IPS-NIHi7 (cell line): ENCODE results near the gene KRTAP4-9.
"Not testable (repeated sequence)": the region's sequence is repeated elsewhere in the genome, so short reads cannot be mapped to it uniquely, and the experiment has no call there.

Source experiments
- DNase-seq: peaks from one replicate; pipeline ENCODE4 v3.0.0; 2012; ENCODE audit warnings: mixed read lengths; ENCODE audit errors: extremely low spot score

The KRTAP4-9 gene

DNA sequence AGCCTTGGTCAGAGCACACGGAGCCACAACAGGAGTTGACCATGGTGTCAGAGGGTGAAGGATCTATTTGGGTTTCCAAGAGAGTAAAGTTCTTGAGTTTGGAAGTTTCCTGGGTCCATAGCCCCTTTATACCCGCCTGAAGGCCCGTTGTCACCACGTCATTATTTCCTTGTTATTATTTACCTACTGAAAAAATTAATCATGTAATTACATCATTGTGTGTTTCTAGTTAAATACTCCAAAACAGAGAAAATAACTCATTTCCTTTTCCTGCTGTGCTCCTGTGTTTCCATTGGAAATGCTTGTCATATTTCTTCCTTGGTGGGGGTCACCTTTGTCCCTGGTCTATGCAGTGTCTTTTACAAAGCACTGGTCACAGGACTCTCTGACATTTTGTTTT is 7.1 kb upstream of the KRTAP4-9 start, which contains the start of gene KRTAP4-8:
Gene KRTAP4-8, minus strand, starts transcription at position 101 of the 400 bp plus-strand sequence. Its CDS starts 58 bp downstream, at position 43.
- no peak for DNase-seq

DNA sequence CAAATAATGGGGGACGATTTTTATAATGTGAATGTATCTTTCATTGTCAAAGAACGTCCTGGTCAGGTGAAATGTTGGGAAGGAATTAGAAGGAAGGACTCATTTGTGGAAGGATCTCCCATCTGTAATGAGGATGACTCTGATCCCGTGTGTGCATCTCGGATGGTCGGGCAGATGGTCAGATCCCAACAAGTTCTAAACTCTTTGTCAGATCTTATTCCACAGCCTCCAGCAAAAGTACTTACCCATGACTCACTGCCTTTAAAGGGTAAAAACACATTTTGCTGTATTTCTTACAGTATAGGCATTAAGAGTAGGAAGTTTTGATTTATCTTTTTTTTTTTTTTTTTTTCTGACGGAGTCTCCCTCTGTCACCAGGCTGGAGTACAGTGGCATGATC is 6.7 kb upstream of the KRTAP4-9 start:
- no peak for DNase-seq

DNA sequence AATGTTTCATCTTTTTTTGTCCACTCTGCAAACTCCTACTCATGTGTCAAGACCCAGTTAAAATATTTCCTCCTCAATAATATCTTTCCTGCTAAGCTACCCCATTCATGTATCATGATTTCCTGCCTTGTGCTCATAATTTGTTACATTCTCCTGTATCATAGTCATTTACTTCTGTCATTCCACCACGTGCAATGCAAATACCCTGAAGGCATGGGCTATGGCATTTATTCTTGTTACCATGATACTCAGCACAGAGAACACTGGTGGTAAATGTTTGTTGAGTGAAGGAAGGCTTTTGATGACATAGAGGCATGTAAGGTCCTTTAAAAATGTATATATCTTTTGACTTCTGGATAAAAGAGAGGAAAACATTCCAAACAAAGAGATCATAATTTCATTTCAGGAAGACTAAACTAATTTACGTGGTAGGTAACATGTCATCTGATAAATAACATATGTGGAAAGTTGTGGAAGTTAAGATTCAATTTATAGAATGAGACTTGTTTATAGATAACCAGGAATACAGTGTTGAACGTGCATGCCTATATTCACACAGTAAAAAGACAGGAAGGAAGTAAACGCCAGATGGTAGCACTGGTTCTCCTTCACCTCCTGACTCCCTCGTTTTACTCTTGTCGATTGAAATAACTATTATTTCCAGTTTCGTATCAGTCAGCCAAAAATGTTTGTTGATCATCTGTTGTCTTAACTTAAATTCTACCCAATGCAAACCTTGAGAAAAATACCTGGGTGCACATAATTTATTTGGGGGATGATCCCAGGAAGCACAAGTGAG is 5.3 kb upstream of the KRTAP4-9 start:
- DNase-seq = not testable (repeated sequence)

DNA sequence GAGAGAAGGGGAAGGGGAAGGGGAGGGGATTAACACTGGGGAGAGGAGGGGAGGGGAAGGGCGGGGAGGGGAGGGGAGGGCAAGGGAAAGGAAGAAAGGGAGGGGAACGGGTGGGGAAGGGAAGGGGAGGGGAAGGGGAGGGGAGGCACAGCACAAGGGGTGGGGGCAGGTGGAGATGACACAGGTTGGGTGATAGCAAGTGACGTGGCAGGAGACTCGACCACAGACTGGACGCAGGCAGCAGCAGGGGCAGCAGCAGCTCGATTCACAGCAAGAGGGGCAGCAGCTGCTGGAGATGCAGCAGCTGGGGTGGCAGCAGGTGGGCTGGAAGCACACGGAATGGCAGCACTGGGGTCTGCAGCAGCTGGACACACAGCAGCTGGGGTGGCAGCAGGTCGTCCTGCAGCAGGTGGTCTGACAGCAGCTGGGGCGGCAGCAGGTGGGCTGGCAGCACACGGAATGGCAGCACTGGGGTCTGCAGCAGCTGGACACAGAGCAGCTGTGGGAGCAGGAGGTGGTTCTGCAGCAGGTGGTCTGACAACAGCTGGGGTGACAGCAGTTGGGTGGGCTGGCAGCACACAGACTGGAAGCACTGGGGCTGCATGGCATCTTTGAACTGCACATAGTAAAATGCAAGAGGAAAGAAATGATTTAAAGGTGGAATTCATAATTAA is 3.5 kb upstream of the KRTAP4-9 start, which contains the start of gene KRTAP4-16:
Gene KRTAP4-16, minus strand, starts transcription at position 624 of the 674 bp plus-strand sequence. Its CDS starts 0 bp downstream, at position 624.
- DNase-seq = no peak

DNA sequence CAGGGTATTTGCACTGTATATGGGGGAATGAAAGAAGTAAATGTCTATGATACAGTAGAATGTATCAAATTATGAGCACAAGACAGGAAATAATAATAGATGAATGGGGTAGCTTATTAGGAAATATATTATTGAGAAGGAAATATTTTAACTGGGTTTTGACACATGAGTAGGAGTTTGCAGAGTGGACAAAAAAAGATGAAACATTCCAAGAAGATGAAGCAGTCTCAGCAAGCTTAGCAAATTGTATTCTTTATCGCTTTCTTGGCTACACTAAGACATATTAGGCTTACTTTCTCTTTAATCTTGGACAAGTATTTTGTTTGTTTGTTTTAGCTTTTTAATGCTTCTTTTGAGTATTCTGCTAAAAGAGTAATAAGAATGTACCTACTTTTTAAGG is 1.3 kb upstream of the KRTAP4-9 start:
- DNase-seq = no peak

DNA sequence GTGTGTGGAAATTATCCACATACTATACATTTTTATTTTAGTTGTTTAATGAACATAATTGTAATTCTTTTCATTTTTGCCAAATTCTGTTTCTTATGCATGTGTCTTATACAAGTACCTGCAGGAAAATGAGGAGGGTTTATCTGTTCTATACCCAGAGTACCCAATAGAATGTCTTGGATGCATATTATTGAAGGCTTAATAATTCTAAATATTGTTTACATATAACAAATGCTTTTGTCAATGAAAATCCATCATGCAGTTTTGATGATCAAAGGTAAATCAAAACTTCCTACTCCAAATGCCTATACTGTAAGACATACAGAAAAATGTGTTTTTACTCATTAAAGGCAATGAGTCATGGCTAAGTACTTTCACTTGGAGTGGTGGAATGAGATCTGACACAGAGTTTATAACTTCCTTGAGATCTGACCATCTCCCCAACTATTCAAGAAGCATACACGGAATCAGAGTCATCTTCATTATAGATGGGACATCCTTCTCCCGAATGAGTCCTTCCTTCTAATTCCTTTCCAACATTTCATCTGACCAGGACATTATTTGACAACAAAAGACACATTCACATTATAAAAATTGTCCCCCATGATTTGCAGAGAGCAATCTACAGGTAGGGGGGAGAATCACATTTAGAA is 677 bp upstream of the KRTAP4-9 start:
- DNase-seq = not testable (repeated sequence)

DNA sequence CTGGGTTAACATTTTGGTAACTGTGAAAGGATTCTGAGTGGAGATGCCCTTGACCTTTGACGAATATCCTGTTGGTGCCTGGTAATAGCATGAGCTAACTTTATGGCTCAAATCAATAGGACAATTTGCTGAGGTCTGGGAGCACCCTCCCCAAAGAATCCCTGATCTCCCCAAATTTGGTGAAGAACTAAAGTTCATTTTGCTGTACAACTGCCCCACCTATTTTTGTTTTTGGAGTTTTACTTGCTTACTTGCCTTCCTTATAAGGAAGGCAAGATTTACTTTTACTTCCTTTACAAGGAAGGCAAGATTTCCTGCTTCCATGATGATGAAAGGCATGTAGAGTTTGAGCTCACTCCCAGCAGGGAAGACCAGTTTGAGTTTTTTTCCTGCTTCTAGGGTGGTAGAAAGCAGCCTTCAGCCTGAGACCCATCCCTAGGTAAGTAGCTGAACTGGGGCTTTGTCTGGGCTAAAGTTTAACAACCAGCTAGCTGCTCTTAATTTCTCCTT is 2.8 kb downstream of the KRTAP4-9 start:
- no peak for DNase-seq

DNA sequence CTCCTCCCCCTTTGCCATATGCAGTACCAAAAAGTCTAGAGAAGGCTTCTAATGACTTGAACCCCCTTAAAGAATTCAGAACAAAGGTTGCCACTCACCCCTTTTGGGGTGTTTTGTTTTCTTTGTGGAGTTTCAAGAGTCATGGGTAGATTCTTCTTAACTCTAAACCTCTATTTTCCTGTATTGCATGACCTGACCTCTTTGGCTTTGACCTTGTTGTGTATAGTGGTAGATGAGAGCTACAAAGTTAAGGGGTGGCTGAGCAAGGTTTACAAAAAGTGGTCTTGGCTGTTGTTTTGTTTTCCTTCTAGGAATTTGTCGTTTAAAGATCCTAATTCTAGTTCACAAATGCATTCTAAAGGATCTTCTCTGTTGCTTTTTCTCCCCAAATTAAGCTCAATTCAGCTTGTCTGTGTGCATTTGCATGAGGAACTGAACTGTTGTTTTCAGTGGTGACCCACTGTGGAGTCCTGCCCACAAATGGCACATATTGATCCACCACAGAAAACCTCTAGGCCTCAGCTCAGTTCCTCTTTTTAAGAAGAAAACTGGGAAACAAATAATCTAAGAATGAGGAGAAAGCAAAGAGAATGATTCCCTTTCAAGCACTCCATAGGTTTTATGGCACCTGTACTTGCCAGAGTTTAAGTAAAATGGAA is 3.7 kb downstream of the KRTAP4-9 start:
- not testable (repeated sequence) for DNase-seq

DNA sequence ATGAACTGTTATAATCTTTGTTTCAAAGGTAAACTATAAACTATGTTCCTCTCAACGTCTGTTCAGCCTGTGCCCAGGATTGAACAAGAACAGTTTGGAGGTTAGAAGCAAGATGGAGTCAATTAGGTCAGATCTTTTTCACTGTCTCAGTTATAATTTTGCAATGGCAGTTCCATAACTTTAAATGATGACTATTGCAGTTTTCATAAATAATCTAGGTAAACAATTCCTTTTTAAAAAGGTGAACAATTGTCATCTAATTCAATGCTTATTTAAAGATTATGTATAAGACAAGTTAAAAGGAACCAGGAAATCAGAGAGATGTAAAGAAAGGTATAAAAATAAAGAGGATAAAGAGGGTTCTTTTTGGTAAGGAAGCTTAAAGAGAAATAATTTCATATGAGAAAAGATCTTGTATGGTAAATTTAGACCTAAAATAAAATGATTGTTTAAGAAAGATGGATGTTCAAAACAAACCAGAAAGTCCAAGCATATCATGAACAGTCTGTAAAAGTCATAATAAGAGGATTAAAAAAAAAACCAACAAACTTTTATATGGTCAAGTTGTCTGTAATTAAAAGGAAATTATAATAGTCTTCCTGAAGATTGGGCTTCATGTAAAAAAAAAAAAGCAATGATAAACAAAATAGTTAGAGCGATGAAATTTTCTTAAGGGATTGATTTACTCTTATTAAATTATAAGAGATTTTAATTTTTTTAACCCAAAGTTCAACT is 6.1 kb downstream of the KRTAP4-9 start:
- DNase-seq = no peak

DNA sequence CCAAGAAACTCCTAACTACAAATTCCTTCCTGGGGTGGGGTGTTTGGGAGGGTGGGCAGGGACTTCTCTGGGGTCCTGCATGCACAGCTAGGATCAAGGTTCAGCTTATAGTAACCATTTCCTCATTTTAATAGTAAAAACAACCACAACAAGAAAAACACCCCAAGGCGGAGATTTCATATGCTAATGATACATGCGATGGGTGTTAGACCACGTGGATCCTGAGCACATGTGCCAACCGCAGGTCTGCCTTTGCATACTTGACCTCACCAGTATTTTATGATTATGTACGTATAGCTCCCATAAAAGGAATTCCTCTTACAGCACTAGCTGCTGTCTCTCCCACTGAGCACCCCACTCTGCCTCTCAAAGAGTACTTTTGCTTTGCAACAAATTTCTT is 11.1 kb downstream of the KRTAP4-9 start:
- DNase-seq = no peak

DNA sequence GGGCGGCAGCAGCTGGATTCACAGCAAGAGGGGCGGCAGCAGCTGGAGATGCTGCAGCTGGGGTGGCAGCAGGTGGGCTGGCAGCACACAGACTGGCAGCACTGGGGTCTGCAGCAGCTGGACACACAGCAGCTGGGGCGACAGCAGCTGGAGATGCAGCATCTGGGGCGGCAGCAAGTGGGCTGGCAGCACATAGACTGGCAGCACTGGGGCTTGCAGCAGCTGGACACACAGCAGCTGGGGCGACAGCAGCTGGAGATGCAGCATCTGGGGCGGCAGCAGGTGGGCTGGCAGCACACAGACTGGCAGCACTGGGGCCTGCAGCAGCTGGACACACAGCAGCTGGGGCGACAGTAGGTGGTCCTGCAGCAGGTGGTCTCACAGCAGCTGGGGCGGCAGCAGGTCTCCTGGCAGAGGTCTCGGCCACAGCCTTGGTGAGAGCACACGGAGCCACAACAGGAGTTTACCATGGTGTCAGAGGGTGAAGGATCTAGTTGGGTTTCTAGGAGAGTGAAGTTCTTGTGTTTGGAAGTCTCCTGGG is 12.7 kb downstream of the KRTAP4-9 start, which contains the start of gene KRTAP4-11:
Gene KRTAP4-11, minus strand, starts transcription at position 528 of the 541 bp plus-strand sequence. Its CDS starts 58 bp downstream, at position 470.
- not testable (repeated sequence) for DNase-seq

DNA sequence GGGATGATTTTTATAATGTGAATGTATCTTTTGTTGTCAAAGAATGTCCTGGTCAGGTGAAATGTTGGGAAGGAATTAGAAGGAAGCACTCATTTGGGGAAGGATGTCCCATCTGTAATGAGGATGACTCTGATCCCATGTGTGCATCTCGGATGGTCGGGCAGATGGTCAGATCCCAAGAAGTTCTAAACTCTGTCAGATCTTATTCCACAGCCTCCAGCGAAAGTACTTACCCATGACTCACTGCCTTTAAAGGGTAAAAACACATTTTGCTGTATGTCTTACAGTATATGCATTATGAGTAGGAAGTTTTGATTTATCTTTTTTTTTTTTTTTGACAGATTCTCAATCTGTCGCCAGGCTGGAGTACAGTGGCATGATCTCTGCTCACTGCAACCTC is 13.5 kb downstream of the KRTAP4-9 start:
- DNase-seq = no peak

DNA sequence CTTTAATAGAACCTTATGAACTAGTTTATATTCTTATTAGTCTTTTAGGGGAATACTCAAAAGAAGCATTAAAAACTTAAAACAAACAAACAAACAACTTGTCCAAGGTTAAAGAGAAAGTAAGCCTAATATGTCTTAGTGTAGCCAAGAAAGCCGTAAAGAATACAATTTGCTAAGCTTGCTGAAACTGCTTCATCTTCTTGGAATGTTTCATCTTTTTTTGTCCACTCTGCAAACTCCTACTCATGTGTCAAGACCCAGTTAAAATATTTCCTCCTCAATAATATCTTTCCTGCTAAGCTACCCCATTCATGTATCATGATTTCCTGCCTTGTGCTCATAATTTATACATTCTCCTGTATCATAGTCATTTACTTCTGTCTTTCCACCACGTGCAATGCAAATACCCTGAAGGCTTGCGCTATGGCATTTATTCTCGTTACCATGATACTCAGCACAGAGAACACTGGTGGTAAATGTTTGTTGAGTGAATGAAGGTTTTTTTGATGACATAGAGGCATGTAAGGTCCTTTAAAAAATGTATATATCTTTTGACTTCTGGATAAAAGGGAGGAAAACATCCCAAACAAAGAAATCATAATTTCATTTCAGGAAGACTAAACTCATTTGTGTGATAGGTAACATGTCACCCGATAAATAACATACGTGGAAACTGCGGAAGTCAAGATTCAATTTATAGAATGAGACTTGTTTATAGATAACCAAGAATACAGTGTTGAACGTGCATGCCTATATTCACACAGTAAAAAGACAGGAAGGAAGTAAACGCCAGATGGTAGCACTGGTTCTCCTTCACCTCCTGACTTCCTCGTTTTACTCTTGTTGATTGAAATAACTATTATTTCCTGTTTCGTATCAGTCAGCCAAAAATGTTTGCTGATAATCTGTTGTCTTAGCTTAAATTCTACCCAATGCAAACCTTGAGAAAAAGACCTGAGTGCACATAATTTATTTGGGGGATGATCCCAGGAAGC is 14.8 kb downstream of the KRTAP4-9 start:
- not testable (repeated sequence) for DNase-seq

DNA sequence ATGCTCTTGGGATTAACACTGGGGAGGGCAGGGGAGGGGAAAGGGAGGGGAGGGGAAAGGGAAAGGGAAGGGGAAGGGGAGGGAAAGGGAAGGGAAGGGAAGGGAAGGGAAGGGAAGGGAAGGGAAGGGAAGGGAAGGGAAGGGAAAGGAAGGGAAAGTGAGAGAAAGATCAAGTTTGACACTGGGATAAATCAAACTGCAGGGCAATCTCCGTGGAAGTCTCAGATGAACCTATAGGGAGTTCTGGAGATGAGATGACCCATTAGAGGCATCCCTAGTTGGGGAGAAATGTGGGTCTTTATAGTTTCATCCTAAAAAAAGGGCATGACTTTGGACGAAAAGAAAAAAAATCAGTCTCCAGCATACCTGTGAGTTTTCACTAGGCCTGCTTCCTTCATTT is 16.6 kb downstream of the KRTAP4-9 start:
- DNase-seq = no peak

DNA sequence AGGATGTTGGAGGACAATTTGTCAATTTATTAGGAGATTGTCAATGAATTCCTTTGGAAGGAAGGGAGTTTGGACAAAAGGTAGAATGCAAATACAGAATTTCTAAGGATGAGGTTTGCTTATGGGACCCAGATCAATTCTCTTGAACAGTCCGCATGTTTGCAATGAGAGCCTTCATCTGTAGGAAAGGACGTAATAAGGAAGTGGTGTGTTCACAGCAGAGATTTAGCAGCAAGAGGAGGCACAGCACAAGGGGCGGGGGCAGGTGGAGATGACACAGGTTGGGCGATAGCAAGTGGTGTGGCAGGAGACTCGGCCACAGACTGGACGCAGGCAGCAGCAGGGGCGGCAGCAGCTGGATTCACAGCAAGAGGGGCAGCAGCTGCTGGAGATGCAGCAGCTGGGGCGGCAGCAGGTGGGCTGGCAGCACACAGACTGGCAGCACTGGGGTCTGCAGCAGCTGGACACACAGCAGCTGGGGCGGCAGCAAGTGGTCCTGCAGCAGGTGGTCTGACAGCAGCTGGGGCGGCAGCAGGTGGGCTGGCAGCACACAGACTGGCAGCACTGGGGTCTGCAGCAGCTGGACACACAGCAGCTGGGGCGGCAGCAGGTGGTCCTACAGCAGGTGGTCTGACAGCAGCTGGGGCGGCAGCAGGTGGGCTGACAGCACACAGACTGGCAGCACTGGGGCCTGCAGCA is 18.3 kb downstream of the KRTAP4-9 start:
- not testable (repeated sequence) for DNase-seq

DNA sequence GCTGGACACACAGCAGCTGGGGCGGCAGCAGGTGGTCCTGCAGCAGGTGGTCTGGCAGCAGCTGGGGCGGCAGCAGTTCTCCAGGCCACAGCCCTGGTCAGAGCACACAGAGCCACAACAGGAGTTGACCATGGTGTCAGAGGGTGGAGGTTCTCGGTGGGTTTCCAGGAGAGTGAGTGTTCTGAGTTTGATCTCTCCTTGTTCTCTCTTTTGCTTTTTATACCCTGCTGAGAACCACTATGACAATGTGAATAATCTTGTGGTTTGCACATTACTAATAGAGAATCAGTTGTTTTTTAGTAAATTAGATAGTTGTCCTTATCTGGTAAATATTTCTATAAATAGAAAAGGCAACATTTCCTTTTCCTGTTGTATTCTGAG is 18.8 kb downstream of the KRTAP4-9 start, which contains the start of gene KRTAP4-12:
Gene KRTAP4-12, minus strand, starts transcription at position 192 of the 381 bp plus-strand sequence. Its CDS starts 60 bp downstream, at position 132.
- DNase-seq = not testable (repeated sequence)

DNA sequence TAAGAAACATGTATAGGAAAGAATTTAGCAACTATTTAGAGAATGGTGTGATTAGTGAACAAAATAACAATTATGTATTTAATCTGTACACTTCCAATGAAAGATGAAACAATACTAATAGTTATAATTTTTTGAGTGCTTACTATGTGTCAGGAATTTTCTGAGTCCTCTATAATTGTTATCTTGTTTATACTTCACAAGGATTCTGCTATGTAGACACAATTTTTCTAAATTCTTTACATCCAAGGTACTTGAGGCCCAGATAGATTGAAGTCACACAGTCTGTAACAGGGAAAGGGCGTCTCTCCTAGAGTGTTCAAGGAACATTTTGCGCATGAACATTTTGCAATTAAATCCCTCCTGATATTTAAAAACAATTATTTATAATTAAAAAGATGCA is 19.9 kb downstream of the KRTAP4-9 start:
- no peak for DNase-seq

DNA sequence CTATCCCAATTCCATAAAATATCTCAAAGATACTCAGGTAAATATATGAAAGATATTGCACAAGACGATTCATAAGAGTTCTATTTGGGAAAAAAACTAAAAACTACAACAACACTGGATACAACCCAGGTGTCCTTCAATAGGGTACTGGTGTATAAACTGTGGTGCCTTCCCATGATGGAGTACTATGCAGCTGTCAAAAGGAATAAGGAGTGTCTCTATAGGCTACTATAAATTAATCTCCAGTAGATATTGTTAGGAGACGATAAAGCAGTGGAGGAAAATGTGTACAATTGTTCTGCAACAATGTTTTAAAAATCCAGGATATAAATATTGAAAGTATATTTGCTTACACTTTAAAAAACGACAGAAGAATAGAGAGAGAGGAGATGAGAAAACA is 21.2 kb downstream of the KRTAP4-9 start:
- no peak for DNase-seq

DNA sequence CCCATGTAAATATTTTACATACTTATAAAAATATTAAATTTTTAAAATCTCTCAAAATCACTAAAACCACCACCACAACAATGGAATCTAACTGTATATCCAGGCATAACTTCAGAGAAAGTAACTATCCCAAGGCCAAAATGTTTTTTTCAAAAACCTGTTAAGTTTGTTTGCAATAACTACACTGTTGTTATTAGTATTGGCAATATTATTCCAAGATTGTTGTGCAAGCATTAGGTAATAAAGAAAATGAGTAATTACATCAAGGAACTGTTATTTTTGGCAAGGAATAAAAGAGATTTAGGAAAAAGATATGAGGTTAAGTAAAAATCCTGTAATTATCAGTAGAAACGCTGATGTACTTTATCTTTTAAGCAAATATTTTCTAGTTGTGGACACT is 22.2 kb downstream of the KRTAP4-9 start:
- DNase-seq = no peak
